ENCODE data around the gene IL20RB.
"Not testable (repeated sequence)": the region's sequence is repeated elsewhere in the genome, so short reads cannot be mapped to it uniquely, and the experiment has no call there.

The IL20RB gene

GRCh38 chr3:136989781-136990524, 32.2 kb downstream of the IL20RB start:
- FAIRE-seq = no peak

- FAIRE-seq = no peak
Observed at GRCh38 chr3:136990826-136991225, 33.0 kb downstream of the IL20RB start.

GRCh38 chr3:136992115-136992514, 34.3 kb downstream of the IL20RB start:
- no peak for FAIRE-seq

- peak; percentile 46 for FAIRE-seq
Observed at GRCh38 chr3:136994772-136995516, 37.2 kb downstream of the IL20RB start.

- FAIRE-seq = no peak
Observed at GRCh38 chr3:136995652-136996051, 37.9 kb downstream of the IL20RB start.

- FAIRE-seq = no peak
Observed at GRCh38 chr3:137000039-137000438, 42.3 kb downstream of the IL20RB start.

- FAIRE-seq = not testable (repeated sequence)
Observed at GRCh38 chr3:137007376-137007775, 49.6 kb downstream of the IL20RB start.

- no peak for FAIRE-seq
Observed at GRCh38 chr3:137008131-137008530, 50.3 kb downstream of the IL20RB start.

GRCh38 chr3:137008976-137009375, 51.2 kb downstream of the IL20RB start:
- no peak for FAIRE-seq

GRCh38 chr3:137010137-137010536, 52.4 kb downstream of the IL20RB start:
- FAIRE-seq = no peak

GRCh38 chr3:137011153-137011552, 53.4 kb downstream of the IL20RB start:
- no peak for FAIRE-seq

- no peak for FAIRE-seq
Observed at GRCh38 chr3:137012097-137012501, 54.3 kb downstream of the IL20RB start.

GRCh38 chr3:137013951-137014688, 56.3 kb downstream of the IL20RB start:
- peak; percentile 71 for FAIRE-seq

- FAIRE-seq = not testable (repeated sequence)
Observed at GRCh38 chr3:137017316-137017715, 59.5 kb downstream of the IL20RB start.

GRCh38 chr3:137020315-137020714, 62.5 kb downstream of the IL20RB start:
- no peak for FAIRE-seq

- FAIRE-seq = no peak
Observed at GRCh38 chr3:137020888-137021287, 63.1 kb downstream of the IL20RB start.

GRCh38 chr3:137024348-137024747, 66.6 kb downstream of the IL20RB start:
- no peak for FAIRE-seq

- FAIRE-seq = no peak
Observed at GRCh38 chr3:137026701-137027100, 68.9 kb downstream of the IL20RB start.

GRCh38 chr3:137032465-137033120, 74.8 kb downstream of the IL20RB start:
- FAIRE-seq = no peak

GRCh38 chr3:137035631-137036030, 77.8 kb downstream of the IL20RB start:
- no peak for FAIRE-seq

- no peak for FAIRE-seq
Observed at GRCh38 chr3:137039570-137039969, 81.8 kb downstream of the IL20RB start.

- FAIRE-seq = no peak
Observed at GRCh38 chr3:137041251-137041650, 83.5 kb downstream of the IL20RB start.

- no peak for FAIRE-seq
Observed at GRCh38 chr3:137041686-137042085, 83.9 kb downstream of the IL20RB start.

Data from endometrium (tissue), 2 donors.